HG02678 (cell line): Measurements from ENCODE around the gene ANO6.
"Not testable (repeated sequence)": the region's sequence is repeated elsewhere in the genome, so short reads cannot be mapped to it uniquely, and the experiment has no call there.

Experiments used
- ATAC-seq: cut with Tn5 transposase; IDR thresholded peaks from one replicate; pipeline ENCODE4 v1.9.1; 2021; ENCODE audit warnings: mild to moderate bottlenecking, moderate library complexity; ENCODE audit not compliant: unreplicated experiment

Gene ANO6

DNA sequence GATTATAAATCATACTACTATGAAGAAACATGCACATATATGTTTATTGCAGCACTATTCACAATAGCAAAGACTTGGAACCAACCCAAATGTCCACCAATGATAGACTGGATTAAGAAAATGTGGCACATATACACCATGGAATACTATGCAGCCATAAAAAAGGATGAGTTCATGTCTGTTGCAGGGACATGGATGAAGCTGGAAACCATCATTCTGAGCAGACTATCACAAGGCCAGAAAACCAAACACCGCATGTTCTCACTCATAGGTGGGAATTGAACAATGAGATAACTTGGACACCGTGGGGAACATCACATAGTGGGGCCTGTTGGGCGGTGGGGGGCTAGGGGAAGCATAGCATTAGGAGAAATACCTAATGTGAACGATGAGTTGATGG, 181.6 kb downstream of the ANO6 start:
- not testable (repeated sequence) for ATAC-seq

GRCh38 chr12:45398552-45398951, 182.7 kb downstream of the ANO6 start:
- no peak for ATAC-seq

DNA sequence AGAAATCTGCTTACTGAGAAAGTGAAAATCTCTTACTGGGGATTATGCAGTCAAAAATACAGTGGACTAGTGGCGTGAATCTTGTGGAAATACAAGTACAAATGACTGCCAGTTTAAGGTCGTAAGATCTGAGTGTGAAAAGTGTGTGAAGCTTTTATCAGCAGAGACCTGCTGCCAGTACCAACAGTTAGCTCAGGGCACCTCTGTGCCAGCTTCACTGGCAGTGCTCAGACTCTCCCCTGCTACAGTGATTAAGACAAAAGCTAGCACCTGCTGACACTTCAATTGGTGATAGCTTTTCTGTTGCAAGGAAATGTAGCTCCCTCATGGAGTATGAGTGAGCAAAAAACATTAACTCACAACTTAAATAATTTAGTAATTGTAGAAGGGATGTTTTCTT, 185.1 kb downstream of the ANO6 start:
- no peak for ATAC-seq

DNA sequence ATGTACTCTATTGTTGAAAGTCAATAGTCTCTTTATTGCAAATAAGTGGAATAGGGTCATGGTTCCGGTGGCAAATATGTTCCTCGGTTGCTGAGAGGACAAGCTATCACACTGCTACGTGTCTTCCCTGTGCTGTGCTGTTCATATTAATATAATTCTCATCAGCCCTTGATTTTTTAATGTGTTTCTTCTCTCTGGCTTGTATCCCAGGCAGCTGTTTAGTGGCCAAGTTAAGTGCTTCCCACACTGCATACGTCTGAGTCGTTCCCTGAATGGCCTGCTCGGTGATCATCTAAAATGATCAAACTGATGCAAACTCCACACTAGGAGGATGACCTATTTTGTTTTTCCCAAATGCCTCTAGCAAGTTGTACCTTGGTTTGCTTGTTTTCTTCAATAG, 186.4 kb downstream of the ANO6 start:
- no peak for ATAC-seq

DNA sequence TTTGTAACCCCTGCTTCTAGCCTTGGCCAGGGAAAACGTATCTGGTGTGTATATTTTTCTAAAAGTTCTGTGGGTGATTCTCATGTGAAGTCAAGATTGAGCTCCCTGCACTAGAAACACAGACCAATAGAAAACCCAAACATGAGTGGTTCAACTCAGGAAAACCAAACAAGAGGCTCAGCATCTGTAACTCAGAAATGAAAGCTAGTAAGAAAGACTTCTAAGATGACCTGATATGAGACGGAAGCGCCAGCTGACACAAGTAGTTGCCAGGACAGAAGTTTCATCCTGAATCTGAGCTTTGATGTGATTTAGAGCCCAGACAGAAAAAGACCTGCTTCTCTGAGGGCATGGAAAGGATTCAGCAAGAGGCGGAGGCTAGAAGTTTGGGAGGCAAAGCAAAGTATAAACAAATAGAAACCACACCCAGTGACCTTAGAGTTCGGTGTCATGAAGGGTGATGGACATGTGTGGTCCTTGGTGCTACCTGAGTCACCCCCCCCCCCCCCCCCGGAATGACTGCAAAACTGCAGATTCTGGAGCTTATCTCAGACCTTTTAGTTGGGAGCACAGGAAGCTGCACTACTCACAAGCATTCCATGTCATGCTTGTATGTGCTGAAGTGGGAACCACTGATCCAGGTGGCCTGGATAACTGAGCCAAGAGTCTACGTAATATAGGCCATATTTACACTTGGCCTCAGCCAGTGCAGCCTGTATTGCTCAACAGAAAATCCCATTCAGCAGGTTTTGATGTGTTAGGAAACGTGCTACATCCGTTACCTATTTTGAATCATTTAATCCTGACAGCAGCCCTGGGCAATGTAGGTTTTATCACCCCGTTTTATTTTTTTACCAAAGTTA, 191.3 kb downstream of the ANO6 start:
- no peak for ATAC-seq

GRCh38 chr12:45407981-45408728, 192.3 kb downstream of the ANO6 start:
- ATAC-seq: no peak

GRCh38 chr12:45408729-45409114, 192.8 kb downstream of the ANO6 start:
- no peak for ATAC-seq

DNA sequence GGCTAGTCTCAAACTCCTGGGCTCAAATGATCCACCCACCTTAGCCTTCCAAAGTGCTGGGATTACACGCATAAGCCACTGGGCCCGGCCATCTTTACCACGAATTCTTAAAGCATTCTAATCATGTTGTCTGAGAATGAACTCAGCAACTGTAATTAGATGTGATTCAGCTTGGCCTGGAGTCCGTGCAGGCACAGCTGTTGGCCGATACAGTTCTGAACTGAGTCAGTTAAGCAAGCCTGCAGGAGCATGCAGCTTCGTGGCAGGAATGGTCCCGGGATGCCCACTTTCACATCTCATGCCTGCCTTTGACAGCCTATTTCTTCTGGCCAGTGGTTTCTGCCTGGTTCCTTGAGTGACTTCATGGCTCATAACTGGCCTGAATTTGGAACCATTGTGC, 194.1 kb downstream of the ANO6 start:
- no peak for ATAC-seq

DNA sequence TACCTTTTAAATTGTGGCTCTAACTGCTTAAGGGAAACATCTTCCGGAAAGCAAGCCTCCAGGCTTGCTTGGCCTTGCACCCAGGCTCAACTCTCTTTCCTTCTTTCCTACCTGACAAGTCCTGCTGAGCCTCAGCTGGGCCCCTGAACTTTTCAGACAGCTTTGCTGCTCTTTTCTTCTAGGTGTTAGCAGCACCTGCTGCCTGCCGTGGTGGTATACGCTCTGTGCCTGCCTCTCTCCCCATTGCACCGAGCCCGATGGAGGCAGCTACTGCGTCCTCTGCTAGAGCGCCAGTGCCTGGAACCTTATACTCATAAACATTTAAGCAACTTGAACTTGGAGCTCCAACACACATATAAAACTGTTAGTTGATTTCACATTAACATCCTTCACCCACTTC, 195.7 kb downstream of the ANO6 start:
- no peak for ATAC-seq

- peak; percentile 75 for ATAC-seq
These were observed 199.5 kb downstream of the ANO6 start for GRCh38 chr12:45415393-45415817.

DNA sequence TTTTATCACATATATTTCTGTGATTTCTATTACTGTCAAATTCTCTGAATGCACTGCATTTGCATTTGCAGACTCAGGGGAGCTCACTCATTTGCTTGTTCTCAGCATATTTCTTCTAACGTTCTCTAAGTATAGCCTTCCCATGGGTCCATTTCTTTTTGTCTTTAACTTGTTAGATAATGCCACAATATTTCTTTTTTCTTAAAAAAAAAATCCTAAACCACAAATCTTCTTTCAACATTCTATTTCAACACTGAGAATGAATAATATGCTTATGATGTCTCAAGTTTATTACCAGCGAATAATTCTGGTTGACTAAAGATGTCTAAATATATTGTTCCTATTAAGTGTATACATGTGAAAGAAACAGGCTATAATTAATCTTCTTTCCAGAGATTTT, 200.2 kb downstream of the ANO6 start:
- no peak for ATAC-seq

GRCh38 chr12:45418520-45418919, 202.6 kb downstream of the ANO6 start:
- ATAC-seq: no peak

- no peak for ATAC-seq
These were observed 203.5 kb downstream of the ANO6 start for GRCh38 chr12:45419317-45419814.

GRCh38 chr12:45421736-45422135, 205.8 kb downstream of the ANO6 start:
- no peak for ATAC-seq

- no peak for ATAC-seq
These were observed 208.0 kb downstream of the ANO6 start for GRCh38 chr12:45423931-45424330.

DNA sequence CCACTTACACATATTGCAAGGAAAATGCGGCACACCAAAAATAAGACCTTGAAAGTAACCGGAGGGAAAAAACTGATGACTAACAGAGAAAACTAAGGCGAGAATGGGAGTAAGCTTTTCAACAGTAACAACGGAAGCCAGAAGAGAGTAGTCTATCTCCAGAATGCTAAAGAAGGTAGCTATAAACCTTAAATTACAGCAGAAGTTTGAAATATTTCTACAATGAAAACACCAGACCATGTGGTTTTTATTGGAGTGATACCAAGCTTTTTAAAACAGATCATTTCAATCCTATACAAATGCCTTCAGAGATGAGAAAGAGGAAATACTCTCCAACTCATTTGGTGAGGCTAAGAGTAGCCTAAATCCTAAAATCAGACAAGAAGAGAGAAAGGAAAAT, 209.5 kb downstream of the ANO6 start:
- no peak for ATAC-seq

DNA sequence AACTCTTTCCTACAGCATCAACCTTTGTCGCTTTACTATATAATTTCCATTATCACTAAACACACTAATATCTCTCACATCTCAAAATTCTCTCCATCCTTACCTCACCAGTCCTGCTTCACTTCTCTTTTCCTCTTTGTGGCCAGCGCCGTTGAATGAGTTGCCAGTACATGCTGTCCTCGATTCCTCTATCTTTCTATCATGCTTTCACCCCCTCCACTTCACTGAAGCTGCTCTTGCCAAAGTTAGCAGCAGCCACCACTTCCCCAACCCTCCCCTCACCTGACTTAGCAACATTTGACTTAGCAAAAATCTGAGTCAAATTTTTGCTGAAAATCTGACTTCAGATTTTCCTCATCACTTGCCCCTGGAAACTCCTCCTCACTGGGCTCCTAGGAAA, 210.4 kb downstream of the ANO6 start:
- no peak for ATAC-seq

- no peak for ATAC-seq
These were observed 211.1 kb downstream of the ANO6 start for GRCh38 chr12:45427042-45427441.

DNA sequence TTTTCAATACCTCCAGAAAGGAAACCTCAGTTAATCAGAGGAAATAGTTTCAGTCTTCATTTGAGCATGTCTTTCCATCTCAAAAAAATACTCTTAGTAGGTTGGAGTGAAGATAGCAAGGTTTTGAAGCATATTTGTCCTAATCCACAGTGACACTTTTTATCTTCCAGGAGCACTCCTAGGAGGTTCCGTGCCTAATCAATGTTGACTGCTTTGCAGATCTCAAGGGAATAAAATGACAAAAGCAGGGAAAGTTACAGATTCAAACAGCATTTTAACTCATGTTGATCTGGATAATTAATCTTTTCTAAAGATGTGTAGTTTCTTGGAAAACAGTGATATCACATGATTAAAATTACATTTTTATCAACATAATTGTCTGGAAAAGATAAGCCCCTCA, 213.9 kb downstream of the ANO6 start:
- ATAC-seq: no peak

GRCh38 chr12:45431126-45431525, 215.2 kb downstream of the ANO6 start:
- ATAC-seq: no peak

DNA sequence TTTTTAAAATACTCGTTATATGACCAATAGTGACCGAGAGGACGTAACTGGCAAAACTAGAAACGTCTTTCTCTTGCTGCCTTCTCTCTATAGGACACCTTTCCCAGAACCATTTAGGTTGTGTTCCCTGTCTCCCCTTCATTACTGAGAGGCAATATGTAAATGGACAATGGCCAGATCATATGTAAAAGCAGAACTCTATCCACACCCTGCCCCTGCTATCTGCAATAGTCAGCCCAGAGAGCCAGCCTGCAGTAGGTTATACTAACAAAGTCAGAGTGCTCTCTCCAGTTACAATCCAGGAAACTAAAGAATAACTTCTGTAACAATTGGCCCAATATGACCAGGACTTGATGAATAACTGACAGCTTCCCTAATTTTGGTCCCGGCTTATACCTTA, 216.8 kb downstream of the ANO6 start:
- ATAC-seq: no peak

DNA sequence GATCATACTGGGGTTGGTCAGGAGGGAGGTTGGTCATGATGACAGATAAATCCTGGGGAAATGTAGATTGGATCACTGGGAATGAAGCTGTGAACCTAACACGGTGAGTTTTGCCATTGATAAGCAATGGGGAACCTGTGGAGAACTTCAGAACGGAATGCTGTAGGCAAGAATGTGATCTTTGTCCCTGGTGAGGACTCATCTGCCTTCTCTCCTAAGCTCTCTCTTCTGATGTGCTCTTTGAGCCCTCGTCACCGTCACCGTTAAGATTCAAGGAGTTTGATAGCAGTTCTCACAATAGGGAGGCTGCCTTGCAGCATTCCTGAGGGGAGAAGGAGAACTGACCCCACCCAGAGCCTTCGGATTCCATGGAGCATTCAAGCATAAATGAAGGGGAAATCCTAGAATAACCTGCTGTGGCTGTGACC, 217.6 kb downstream of the ANO6 start:
- ATAC-seq: no peak
